Chondrocyte (in vitro differentiated cells): ENCODE results near the gene SRSF5. TPM values are rescaled to one million over a fixed set of nuclear protein-coding genes. Genes with fewer than 3 reads are reported as not detected.

Experiments
- DNase-seq: peaks from one replicate; pipeline ENCODE4 v3.0.0; 2021; ENCODE audit warnings: mixed read lengths, low spot score
- H3K27ac Mint-ChIP-seq: one replicate; pipeline ENCODE4 v1.8.0; 2021; ENCODE audit warnings: mild to moderate bottlenecking, moderate library complexity, mixed read lengths; ENCODE audit not compliant: unreplicated experiment
- H3K27me3 Mint-ChIP-seq: 2 replicates; pipeline ENCODE4 v1.8.0; 2021; ENCODE audit warnings: low read depth, mixed read lengths
- H3K36me3 Mint-ChIP-seq: 2 replicates; pipeline ENCODE4 v1.8.0; 2021; ENCODE audit warnings: low read depth, mixed read lengths
- H3K4me1 Mint-ChIP-seq: 2 replicates; pipeline ENCODE4 v1.8.0; 2021; ENCODE audit warnings: low read depth, mild to moderate bottlenecking, mixed read lengths
- H3K4me3 Mint-ChIP-seq: one replicate; pipeline ENCODE4 v1.8.0; 2021; ENCODE audit warnings: mild to moderate bottlenecking, moderate library complexity, mixed read lengths; ENCODE audit not compliant: unreplicated experiment
- H3K9me3 Mint-ChIP-seq: 2 replicates; pipeline ENCODE4 v1.8.0; 2021; ENCODE audit warnings: low read depth, mixed read lengths
- total RNA-seq: library from RNA; stranded (reverse); gene quantifications from 3 replicates; pipeline ENCODE4 v1.2.1, GENCODE V29; 2021
- TF ChIP-seq, protein P1 (sequence below): fragments of 200-600 bp; sonication (generic); IDR thresholded peaks from 2 replicates; pipeline ENCODE4 v1.5.0; 2021; ENCODE audit warnings: antibody characterized with exemption, mild to moderate bottlenecking, moderate library complexity

The SRSF5 gene
- total RNA-seq, 1 donor from 2014 or later: 163 TPM

DNA sequence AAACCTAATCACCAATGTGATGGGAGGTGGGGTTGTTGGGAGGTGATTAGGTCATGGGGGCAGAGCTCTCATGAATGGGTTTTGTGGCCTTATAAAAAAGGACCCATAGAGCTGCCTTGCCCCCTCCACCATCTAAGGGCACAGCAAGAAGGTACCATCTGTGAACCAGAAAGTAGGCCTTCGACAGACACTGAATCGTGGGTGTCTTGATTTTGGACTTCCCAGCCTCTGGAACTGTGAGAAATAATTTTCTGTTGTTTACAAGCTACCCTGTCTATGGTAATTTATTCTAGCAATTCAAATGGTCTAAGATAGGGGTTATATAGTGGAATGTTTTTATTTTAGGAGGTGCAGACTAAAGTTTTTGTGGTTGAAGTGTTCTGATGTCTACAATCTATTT lies 38.0 kb downstream of the SRSF5 start:
- Mint-ChIP-seq H3K27ac (no peak overlapping the region), H3K4me3 (no peak overlapping the region), H3K4me1 (no peaks in the 10 kb centered on the region), H3K27me3 (peaks cover 14% of the 10 kb centered on the region), H3K36me3 (peaks cover 1% of the 10 kb centered on the region), H3K9me3 (peaks cover 12% of the 10 kb centered on the region)
- no peak for DNase-seq
- TF ChIP-seq, protein P1, sequence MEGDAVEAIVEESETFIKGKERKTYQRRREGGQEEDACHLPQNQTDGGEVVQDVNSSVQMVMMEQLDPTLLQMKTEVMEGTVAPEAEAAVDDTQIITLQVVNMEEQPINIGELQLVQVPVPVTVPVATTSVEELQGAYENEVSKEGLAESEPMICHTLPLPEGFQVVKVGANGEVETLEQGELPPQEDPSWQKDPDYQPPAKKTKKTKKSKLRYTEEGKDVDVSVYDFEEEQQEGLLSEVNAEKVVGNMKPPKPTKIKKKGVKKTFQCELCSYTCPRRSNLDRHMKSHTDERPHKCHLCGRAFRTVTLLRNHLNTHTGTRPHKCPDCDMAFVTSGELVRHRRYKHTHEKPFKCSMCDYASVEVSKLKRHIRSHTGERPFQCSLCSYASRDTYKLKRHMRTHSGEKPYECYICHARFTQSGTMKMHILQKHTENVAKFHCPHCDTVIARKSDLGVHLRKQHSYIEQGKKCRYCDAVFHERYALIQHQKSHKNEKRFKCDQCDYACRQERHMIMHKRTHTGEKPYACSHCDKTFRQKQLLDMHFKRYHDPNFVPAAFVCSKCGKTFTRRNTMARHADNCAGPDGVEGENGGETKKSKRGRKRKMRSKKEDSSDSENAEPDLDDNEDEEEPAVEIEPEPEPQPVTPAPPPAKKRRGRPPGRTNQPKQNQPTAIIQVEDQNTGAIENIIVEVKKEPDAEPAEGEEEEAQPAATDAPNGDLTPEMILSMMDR: no peak

DNA sequence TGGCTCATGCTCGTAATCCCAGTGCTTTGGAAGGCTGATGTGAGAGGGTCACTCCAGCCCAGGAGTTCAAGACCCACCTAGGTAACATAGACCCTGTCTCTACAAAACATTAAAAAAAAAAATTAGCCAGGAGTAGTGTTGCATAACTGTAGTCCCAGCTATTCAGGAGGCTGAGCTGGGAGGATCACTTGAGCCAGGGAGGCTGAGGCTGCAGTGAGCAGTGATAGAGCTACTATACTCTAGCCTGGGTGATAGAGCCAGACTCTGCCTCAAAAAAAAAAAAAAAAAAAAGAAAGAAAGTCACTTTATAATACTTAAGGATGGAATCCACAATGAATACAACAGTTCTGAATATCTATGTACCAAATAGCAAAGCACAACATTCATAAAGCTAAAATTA lies 40.2 kb downstream of the SRSF5 start:
- H3K27me3 Mint-ChIP-seq: peaks cover 16% of the 10 kb centered on the region
- no peak overlapping the region for H3K27ac Mint-ChIP-seq
- TF ChIP-seq, protein P1: no peak

DNA sequence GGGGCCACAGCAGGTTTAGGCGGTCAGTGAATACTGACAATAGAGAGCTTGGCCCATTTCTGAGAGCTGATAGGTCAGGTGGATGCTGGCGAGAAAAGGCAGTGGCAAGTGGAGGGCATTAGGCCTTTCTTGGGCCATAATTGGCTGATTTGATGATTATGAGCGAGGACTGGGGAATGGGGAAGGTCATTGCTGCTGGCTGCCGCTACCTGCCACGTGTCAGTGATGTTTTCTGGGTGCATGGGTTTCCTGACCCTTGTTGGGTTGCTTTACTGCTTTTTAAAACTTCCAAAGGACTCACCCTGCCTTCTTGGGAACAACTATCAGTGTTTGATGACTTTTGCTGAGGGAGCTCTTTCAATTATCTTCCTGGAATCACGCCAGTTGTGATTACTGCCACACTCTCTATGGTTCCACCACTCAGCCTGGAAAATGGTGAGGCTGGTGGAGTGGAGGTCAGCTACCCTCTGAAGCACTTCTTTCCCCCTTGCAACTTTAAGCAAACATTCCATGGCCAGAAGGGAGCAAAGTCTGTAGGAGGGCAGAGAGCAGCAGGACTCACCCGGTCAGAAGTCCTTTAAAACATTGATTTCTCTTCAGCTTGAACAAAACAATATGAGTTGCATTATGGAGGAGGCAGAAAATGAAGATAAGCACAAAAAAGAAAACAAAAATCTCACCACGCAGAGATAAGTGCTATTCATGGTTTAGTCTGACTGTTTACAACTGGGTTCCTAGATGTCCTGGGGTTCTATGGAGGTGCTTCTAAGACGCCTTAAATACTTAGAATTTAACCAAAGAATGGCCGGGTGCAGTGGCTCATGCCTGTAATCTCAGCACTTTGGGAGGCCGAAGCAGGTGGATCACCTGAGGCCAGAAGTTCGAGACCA lies 42.2 kb downstream of the SRSF5 start:
- Mint-ChIP-seq H3K27ac (no peak overlapping the region), H3K27me3 (peaks cover 20% of the 10 kb centered on the region), H3K36me3 (peaks cover 1% of the 10 kb centered on the region), H3K4me3 (no peak overlapping the region), H3K9me3 (no peaks in the 10 kb centered on the region), H3K4me1 (no peaks in the 10 kb centered on the region)
- no peak for DNase-seq
- TF ChIP-seq, protein P1: no peak

More for the DNA sequence above, 40.2 kb downstream of the SRSF5 start:
- Mint-ChIP-seq H3K36me3 (peaks cover 1% of the 10 kb centered on the region), H3K4me3 (no peak overlapping the region), H3K4me1 (no peaks in the 10 kb centered on the region), H3K9me3 (no peaks in the 10 kb centered on the region)
- no peak for DNase-seq

DNA sequence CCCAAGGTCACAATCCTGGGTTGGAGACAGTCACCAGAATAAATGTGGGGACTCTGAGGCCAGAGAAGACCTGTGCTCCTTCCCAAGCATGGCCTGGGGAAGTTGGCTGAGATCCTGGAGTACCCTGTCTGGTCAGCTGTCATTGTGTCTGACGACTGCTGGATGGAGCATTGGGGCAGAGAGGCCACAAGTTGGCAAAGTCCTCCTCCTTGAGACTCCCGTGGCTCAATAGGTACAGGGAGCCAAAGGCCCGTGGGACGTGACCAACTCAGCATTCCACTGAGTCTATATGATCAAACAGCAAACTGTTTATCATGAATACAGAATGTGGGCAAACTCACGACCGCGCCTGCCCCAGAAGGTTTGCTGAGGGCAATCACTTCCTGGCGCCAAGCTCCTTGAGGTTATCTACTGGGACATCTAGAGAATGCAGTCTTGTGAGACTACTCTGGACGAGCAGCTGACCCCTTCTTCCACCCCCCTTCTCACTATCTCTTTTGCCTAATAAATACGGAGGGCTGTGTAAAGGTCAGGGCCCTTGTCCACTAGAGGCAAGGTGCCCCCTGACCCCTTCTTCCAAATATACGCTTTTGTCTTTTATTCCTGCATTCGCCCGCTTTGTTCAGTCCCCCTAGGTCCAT lies 44.4 kb downstream of the SRSF5 start:
- H3K4me3 Mint-ChIP-seq: no peak overlapping the region
- TF ChIP-seq, protein P1: no peak
- no peaks in the 10 kb centered on the region for H3K36me3 Mint-ChIP-seq
- peaks cover 19% of the 10 kb centered on the region for H3K27me3 Mint-ChIP-seq
- H3K27ac Mint-ChIP-seq: no peak overlapping the region
- H3K9me3 Mint-ChIP-seq: no peaks in the 10 kb centered on the region
- DNase-seq: no peak
- H3K4me1 Mint-ChIP-seq: no peaks in the 10 kb centered on the region

DNA sequence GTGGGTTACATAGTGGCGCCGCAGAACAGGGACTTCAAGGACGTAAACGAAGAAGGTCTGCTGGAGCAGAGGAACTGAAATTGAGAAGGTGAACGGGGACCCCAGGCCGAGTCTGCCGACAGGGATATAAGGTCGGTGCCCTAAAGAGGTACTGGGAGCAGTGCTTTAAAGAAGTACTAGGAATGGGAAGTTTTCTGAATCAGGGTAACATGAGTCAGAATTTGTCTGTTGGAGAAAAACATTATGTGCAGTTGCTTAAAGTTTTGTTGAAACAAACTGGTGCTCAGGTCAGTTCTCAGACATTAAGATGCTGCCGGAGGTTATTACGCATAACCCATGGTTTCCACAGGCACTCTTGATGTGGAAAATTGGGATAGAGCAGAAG lies 44.9 kb downstream of the SRSF5 start:
- no peaks in the 10 kb centered on the region for H3K4me1 Mint-ChIP-seq
- H3K27me3 Mint-ChIP-seq: peaks cover 19% of the 10 kb centered on the region
- H3K27ac Mint-ChIP-seq: no peak overlapping the region
- DNase-seq: no peak
- H3K36me3 Mint-ChIP-seq: no peaks in the 10 kb centered on the region
- no peak overlapping the region for H3K4me3 Mint-ChIP-seq
- H3K9me3 Mint-ChIP-seq: no peaks in the 10 kb centered on the region
- TF ChIP-seq, protein P1: no peak
